Keratinocyte (primary cell): ENCODE measurements around the gene CTNNA2. TPM values are rescaled to one million over a fixed set of nuclear protein-coding genes. Genes with fewer than 3 reads are reported as not detected.

Experiments
- DNase-seq: peaks from one replicate; pipeline ENCODE4 v3.0.0-alpha.2; 2011; ENCODE audit warnings: low read depth, missing footprints, low spot score
- FAIRE-seq: peaks from 2 replicates; lab custom pipeline; 2011; peaks lifted over from hg19 to GRCh38; lab: Jason Lieb, UNC
- H2AFZ ChIP-seq: 2 replicates; pipeline ENCODE4 v1.6.0; 2012; ENCODE audit warnings: low read length, control low read depth, inconsistent platforms; ENCODE audit not compliant: control insufficient read depth
- H3K27ac ChIP-seq: 2 replicates; pipeline ENCODE4 v1.5.1; 2011; ENCODE audit warnings: low read length; ENCODE audit not compliant: control insufficient read depth, insufficient read depth
- H3K27me3 ChIP-seq: 3 replicates; pipeline ENCODE4 v1.6.0; 2011; ENCODE audit warnings: low read length; ENCODE audit not compliant: control insufficient read depth, insufficient read depth; ENCODE audit errors: extremely low read depth
- H3K36me3 ChIP-seq, 2 experiments: 2 replicates in 1 of 2; 3 replicates in 1 of 2; pipeline ENCODE4 v1.5.1; 2011; ENCODE audit warnings: low read length in 2 of 2, mild to moderate bottlenecking in 1 of 2; ENCODE audit not compliant: control insufficient read depth in 2 of 2, insufficient read depth in 2 of 2; ENCODE audit errors: extremely low read depth in 1 of 2
- H3K4me1 ChIP-seq: 3 replicates; pipeline ENCODE4 v1.5.1; 2011; ENCODE audit warnings: low read length; ENCODE audit not compliant: control insufficient read depth, insufficient read depth; ENCODE audit errors: extremely low read depth
- H3K4me2 ChIP-seq: 3 replicates; pipeline ENCODE4 v1.6.0; 2011; ENCODE audit warnings: low read depth, low read length; ENCODE audit not compliant: control insufficient read depth, insufficient read depth; ENCODE audit errors: extremely low read depth
- H3K4me3 ChIP-seq, 3 experiments: fragments of 200-600 bp in 1 of 3; sonication (generic) in 1 of 3; 2 replicates in 2 of 3; 3 replicates in 1 of 3; pipeline ENCODE4 v1.5.1; 2011 to 2016; ENCODE audit warnings: low read length in 3 of 3, mild to moderate bottlenecking in 3 of 3, control low read depth in 2 of 3, inconsistent platforms in 1 of 3, low read depth in 1 of 3, mixed read lengths in 1 of 3, mixed run types in 1 of 3, moderate library complexity in 1 of 3; ENCODE audit not compliant: control insufficient read depth in 2 of 3, insufficient read depth in 2 of 3; ENCODE audit errors: extremely low read depth in 1 of 3
- H3K79me2 ChIP-seq: 2 replicates; pipeline ENCODE4 v1.6.0; 2012; ENCODE audit warnings: low read length; ENCODE audit not compliant: control insufficient read depth, insufficient read depth
- H3K9ac ChIP-seq: 3 replicates; pipeline ENCODE4 v1.6.0; 2011; ENCODE audit warnings: low read length; ENCODE audit not compliant: control insufficient read depth, insufficient read depth; ENCODE audit errors: extremely low read depth
- H3K9me1 ChIP-seq: 3 replicates; pipeline ENCODE4 v1.6.0; 2011; ENCODE audit warnings: low read length; ENCODE audit not compliant: control insufficient read depth, insufficient read depth; ENCODE audit errors: extremely low read depth
- H3K9me3 ChIP-seq: 2 replicates; pipeline ENCODE4 v1.5.1; 2012; ENCODE audit warnings: low read depth, low read length; ENCODE audit not compliant: control insufficient read depth
- H4K20me1 ChIP-seq: 3 replicates; pipeline ENCODE4 v1.6.0; 2011; ENCODE audit warnings: low read length; ENCODE audit not compliant: control insufficient read depth, insufficient read depth; ENCODE audit errors: extremely low read depth
- CTCF ChIP-seq, 3 experiments: IDR thresholded peaks in 1 of 3; conservative IDR thresholded peaks in 1 of 3; optimal IDR thresholded peaks in 1 of 3; 2 replicates in 2 of 3; 3 replicates in 1 of 3; pipeline versions ENCODE3 to v1.5.1; 2011; ENCODE audit warnings: low read length in 3 of 3, mild to moderate bottlenecking in 3 of 3, moderate library complexity in 2 of 3, control low read depth in 1 of 3, inconsistent platforms in 1 of 3; ENCODE audit not compliant: insufficient read depth in 2 of 3; ENCODE audit errors: extremely low read depth in 1 of 3
- EZH2 ChIP-seq: IDR thresholded peaks from one replicate; pipeline ENCODE4 v1.6.1; 2012; ENCODE audit warnings: inconsistent platforms, mild to moderate bottlenecking, low read length, moderate library complexity
- dilution Hi-C: fragments of 300-500 bp; cut with MboI; formaldehyde crosslinking; loops from one replicate; pipeline ENCODE4 v1.7.0; 2020; ENCODE audit warnings: low sequenced_read_pairs; ENCODE audit not compliant: extremely low pct_ligation_motif_present
- polyA plus RNA-seq, 5 experiments: library from polyadenylated mRNA; depleted of rRNA in 3 of 5; stranded (reverse) in 3 of 5; stranded (forward) in 1 of 5; unstranded in 1 of 5; fragments of >200 nt; gene quantifications; 1 replicate in 1 of 5; 2 replicates in 3 of 5; 3 replicates in 1 of 5; pipeline versions ENCODE4 v1.2.1 to v1.2.3, GENCODE V29; 2011 to 2012; ENCODE audit warnings: missing spikeins in 2 of 5, low read depth in 1 of 5, low replicate concordance in 1 of 5

CTNNA2 gene
- polyA plus RNA-seq, 1 donor (not counting 4 experiments of a cell fraction or from before 2014, with no cell fraction given), result not detected

GRCh38 chr2:80135001-80135400 is 622.1 kb downstream of the CTNNA2 start:
- no peak overlapping the region for H2AFZ ChIP-seq

GRCh38 chr2:80136338-80136737 is 623.5 kb downstream of the CTNNA2 start:
- no peak overlapping the region for H3K4me3 ChIP-seq
- no peak overlapping the region for H3K4me2 ChIP-seq
- H3K27ac ChIP-seq, result no peak overlapping the region
- H3K4me1 ChIP-seq, result no peaks in the 10 kb centered on the region
- H3K79me2 ChIP-seq, result no peaks in the 10 kb centered on the region
- H3K9ac ChIP-seq, result no peak overlapping the region
- H3K9me1 ChIP-seq, result no peaks in the 10 kb centered on the region
- TF ChIP-seq EZH2, result no peak
- TF ChIP-seq CTCF (optimal IDR thresholded peaks at IDR 0.05 in 1 of 3, IDR thresholded peaks at IDR 0.05 in 1 of 3, conservative IDR thresholded peaks at IDR 0.05 in 1 of 3; ENCODE audit: extremely low read depth in 1 of 3, insufficient read depth in 2 of 3, low read length in 3 of 3), result no peak
- dilution Hi-C loops, result no loop called here
- DNase-seq (no peak), FAIRE-seq (no peak)
- peaks cover 2% of the 10 kb centered on the region for H3K9me3 ChIP-seq
- no peaks in the 10 kb centered on the region for H3K27me3 ChIP-seq
- H3K36me3 ChIP-seq, result no peaks in the 10 kb centered on the region
- H4K20me1 ChIP-seq, result no peaks in the 10 kb centered on the region
- no peak overlapping the region for H2AFZ ChIP-seq

More at GRCh38 chr2:80135001-80135400, 622.1 kb downstream of the CTNNA2 start:
- DNase-seq, result no peak
- FAIRE-seq, result no peak
- TF ChIP-seq EZH2 (no peak), CTCF (optimal IDR thresholded peaks at IDR 0.05 in 1 of 3, IDR thresholded peaks at IDR 0.05 in 1 of 3, conservative IDR thresholded peaks at IDR 0.05 in 1 of 3; ENCODE audit: extremely low read depth in 1 of 3, insufficient read depth in 2 of 3, low read length in 3 of 3) (no peak)
- Histone ChIP-seq H3K36me3 (no peaks in the 10 kb centered on the region), H3K79me2 (no peaks in the 10 kb centered on the region), H3K9me1 (no peaks in the 10 kb centered on the region), H3K9me3 (peaks cover 2% of the 10 kb centered on the region), H3K27ac (no peak overlapping the region), H3K4me2 (no peak overlapping the region), H3K27me3 (no peaks in the 10 kb centered on the region), H3K9ac (no peak overlapping the region), H4K20me1 (no peaks in the 10 kb centered on the region), H3K4me3 (no peak overlapping the region), H3K4me1 (no peaks in the 10 kb centered on the region)
- dilution Hi-C loops, result no loop called here
